ENCODE data around the gene H6PD.

H6PD gene

DNA sequence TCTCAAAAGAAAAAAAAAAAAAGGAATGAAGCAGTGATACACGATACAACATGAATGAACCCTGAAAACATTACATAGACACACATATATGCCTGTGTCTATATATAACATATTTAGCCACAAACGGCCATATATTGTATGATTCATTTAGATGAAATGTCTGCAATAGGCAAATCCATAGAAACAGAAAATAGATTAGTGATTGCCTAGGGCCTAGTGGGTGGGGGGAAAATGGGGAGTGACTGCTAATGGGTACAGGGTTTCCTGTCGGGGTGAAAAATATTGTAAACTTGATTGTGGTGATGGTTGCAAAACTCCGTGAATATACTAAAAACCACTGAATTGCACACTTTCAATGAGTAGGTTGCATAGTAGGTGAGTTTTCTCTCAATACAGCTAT, 6.0 kb upstream of the H6PD start:
- no peak for DNase-seq (ENCODE audit: low read depth, low spot score)
- no peak for TF ChIP-seq CTCF (IDR thresholded peaks at IDR 0.05; ENCODE audit: insufficient read depth, low read length, missing control alignments)
- POLR2A ChIA-PET, result no interaction called here
- H3K4me3 ChIP-seq (ENCODE audit: low read depth, low read length), result no peak overlapping the region
- CTCF ChIA-PET, result interaction anchor here (2.8 kb wide), 1 partner anchor 86 kb away, joined by 9 read pairs; no protein-coding TSS in a partner anchor

DNA sequence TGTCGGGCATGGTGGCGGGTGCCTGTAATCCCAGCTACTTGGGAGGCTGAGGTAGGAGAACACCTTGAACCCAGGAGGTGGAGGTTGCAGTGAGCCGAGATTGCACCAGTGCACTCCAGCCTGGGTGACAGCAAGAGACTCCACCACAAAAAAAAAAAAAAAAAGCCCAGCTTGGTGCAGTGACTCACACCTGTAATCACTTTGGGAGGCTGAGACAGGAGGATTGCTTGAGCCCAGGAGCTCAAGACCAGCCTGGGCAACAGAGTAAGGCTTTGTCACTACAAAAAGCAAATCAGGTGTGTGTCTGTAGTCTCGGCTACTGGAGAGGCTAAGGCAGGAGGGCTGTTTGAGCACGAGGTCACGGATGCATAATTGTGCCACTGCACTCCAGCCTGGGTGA, 5.0 kb upstream of the H6PD start:
- no peak for DNase-seq (ENCODE audit: low read depth, low spot score)
- POLR2A ChIA-PET, result no interaction called here
- no peak for TF ChIP-seq CTCF (IDR thresholded peaks at IDR 0.05; ENCODE audit: insufficient read depth, low read length, missing control alignments)
- no peak overlapping the region for H3K4me3 ChIP-seq (ENCODE audit: low read depth, low read length)
- CTCF ChIA-PET, result no interaction called here

DNA sequence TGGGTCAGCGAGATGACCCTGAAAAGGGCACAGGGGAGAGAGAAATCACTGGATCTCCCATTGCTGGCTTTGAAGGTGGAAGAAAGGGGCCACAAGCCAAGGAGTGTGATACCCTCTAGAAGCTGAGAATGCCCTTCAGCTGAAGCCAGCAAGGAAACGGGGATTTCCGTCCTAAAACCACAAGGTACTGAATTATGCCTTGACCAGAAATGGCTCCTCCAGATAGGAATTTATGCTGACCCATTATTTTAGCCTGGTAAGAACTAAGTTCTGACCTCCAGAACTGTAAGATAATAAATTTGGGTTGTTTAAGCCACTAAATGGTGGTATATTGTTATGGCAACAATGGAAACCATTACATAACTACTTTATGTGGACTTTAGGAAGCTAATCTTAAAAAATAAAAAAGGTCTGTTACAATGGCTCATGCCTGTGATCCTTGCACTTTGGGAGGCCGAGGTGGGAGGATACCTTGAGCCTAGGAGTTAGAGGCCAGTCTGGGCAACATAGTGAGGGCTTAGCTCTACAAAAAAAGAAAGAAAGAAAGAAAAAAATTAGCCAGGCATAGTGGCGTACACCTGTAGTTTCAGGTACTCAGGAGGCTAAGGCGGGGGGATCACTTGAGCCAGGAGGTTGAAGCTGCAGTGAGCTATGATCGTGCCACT, 3.6 kb upstream of the H6PD start:
- H3K4me3 ChIP-seq (ENCODE audit: low read depth, low read length), result no peak overlapping the region
- POLR2A ChIA-PET, result no interaction called here
- no peak for DNase-seq (ENCODE audit: low read depth, low spot score)
- TF ChIP-seq CTCF (IDR thresholded peaks at IDR 0.05; ENCODE audit: insufficient read depth, low read length, missing control alignments), result no peak
- CTCF ChIA-PET, result interaction anchor here (0.7 to 1.6 kb wide), 7 partner anchors 13 to 264 kb away, joined by 3 to 5 read pairs (median 3); no protein-coding TSS in a partner anchor

- no peak for TF ChIP-seq CTCF (IDR thresholded peaks at IDR 0.05; ENCODE audit: insufficient read depth, low read length, missing control alignments)
- ChIA-PET CTCF (interaction anchor here (0.7 to 5.6 kb wide), 8 partner anchors 12 to 263 kb away, joined by 3 to 23 read pairs (median 3); no protein-coding TSS in a partner anchor), POLR2A (no interaction called here)
- no peak overlapping the region for H3K4me3 ChIP-seq (ENCODE audit: low read depth, low read length)
- DNase-seq (ENCODE audit: low read depth, low spot score), result no peak
Measured at GRCh38 chr1:9231648-9232332, 2.8 kb upstream of the H6PD start.

GRCh38 chr1:9233241-9233941, 1.2 kb upstream of the H6PD start:
- no peak for TF ChIP-seq CTCF (IDR thresholded peaks at IDR 0.05; ENCODE audit: insufficient read depth, low read length, missing control alignments)
- POLR2A ChIA-PET, result interaction anchor here (0.6 kb wide), 1 partner anchor 16 kb away, joined by 3 read pairs; no protein-coding TSS in a partner anchor
- DNase-seq (ENCODE audit: low read depth, low spot score), result no peak
- CTCF ChIA-PET, result interaction anchor here (0.6 to 5.6 kb wide), 25 partner anchors 9 to 304 kb away, joined by 3 to 30 read pairs (median 5); no protein-coding TSS in a partner anchor
- H3K4me3 ChIP-seq (ENCODE audit: low read depth, low read length), result no peak overlapping the region

GRCh38 chr1:9233942-9234222, 692 bp upstream of the H6PD start:
- no peak for DNase-seq (ENCODE audit: low read depth, low spot score)
- H3K4me3 ChIP-seq (ENCODE audit: low read depth, low read length), result peak overlapping the region; percentile 61
- no peak for TF ChIP-seq CTCF (IDR thresholded peaks at IDR 0.05; ENCODE audit: insufficient read depth, low read length, missing control alignments)
- ChIA-PET POLR2A (interaction anchor here (0.6 to 1.1 kb wide), 3 partner anchors 8 to 16 kb away, joined by 3 to 7 read pairs (median 3); no protein-coding TSS in a partner anchor), CTCF (interaction anchor here (0.6 to 5.6 kb wide), 24 partner anchors 9 to 304 kb away, joined by 3 to 30 read pairs (median 6); no protein-coding TSS in a partner anchor)

Data from AG04449 (cell line).